NOMO-1 treated with dmso at 0.1 percent for 144 hours (cell line): Measurements from ENCODE around the gene SLC13A2.

Source experiments
- DNase-seq: peaks from one replicate; lab custom pipeline; 2025; ENCODE audit not compliant: unreplicated experiment; lab: John Stamatoyannopoulos, UW

Gene SLC13A2

DNA sequence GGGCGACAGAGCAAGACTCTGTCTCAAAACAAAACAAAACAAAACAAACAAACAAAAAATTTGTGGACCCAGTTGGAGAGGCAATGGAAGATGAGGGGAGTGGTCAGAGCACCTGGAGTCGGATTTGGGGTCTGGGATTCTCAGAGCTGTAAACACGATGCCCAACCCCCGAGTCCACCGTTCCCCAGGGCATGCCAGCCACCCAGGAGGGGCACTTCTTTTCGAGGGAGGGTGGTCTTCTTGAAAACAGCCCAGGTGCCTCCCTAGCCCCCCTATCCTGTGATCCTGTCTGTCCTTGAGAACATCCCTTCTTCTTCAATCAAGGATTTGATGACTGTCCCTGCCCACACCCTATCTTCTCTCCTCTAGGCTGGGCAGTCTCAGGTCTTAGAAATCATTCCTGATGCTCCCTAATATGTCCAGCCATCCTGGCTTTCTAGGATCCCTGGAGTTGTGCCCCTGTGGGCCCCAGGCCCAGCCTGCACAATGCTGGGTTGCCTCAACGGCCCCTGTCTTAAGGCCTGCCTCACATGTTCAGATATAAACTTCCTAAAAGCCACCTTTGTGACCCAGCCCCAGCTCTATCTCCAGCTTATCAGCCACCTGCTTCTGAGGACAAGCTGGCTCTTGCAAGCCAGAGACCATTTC is 3.1 kb upstream of the SLC13A2 start:
- DNase-seq, result no peak

DNA sequence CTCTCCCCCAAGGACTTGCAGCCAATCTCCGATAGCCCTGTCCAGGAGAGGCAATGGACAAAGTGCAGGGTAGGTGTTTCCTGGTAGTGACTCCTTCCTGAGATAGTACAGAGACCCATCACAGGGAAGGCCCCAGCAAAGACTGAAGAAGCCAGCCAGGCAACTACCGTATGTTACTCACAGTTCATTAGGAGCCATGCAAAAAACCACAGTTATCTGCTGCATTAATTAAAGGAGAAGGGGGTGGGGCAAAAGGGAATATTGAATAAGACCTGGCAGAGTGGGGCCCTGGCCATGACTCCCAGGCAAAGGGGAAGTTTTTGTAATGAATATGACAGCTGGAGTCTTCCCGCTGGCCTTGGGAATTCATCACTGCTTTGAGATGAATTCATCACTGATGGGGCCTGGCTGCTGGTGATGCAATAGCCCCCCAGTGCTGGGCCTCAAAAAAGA is 2.5 kb upstream of the SLC13A2 start:
- DNase-seq, result no peak

DNA sequence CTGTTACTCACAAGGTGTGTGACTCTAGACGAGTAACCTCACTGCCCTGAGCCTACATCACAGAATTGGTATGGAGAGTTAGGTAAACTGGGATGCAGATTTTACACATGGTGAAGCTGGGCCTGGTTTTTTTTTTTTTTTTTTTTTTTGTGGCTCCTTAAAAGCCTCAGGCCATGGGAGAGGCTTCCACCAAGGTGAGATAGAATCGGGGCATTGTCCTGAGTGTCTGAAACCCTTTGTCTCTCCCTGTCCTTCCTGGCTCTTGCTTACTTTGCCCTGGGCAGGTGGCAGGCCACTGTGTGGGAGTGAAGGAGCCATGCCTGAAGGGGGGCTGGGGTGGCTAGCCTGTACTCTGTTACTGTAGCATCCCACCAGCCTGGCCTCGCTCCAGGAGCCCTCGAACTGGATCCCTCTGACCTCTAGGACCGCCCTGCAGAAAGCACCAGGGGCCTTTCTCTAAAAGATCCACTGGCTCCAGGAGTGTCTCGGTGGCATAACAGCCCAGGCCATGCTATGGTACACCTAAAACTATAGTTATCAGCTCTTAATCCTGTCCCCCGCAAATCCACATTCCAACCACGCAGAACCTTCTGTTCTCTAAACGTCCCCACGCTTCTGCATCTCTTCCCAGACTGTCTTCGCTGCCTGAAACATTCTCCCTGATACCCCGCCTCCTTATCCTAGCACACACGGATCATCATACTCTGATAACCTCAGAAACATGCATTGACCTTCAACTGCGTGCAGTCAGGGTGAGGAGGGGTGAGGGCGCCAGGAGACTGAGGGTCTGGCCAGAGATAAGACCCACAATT is 1.7 kb upstream of the SLC13A2 start:
- DNase-seq, result no peak

DNA sequence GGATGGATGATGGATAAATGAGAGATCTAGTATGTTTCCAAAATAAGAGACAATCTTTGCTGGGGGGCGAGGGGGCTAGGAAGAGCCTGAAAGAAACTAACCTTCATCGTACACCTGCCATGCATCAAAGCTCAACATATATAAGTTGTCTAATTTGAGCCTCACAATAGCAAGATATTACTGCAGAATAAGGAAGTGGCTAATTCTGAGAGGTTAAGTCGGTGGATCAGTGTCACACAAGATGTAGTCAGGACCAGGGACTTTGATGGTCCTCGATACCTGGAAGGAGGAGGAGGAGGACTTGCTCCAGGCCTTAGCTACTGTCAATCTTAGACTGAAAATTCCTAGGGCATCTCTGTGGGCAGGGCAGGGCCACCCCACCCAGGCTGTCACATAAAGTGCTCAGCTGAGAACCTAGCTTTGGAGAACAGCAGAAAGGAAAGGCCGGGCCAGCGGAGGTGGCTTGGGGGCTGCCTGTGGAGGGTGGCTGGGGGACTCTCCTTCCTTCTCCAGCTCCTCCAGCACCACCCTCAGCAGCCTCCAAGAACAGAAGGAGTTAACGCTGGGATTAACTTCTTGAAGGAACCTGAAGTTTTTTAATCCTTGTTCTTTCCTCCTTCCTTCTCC is 460 bp upstream of the SLC13A2 start:
- DNase-seq, result no peak

DNA sequence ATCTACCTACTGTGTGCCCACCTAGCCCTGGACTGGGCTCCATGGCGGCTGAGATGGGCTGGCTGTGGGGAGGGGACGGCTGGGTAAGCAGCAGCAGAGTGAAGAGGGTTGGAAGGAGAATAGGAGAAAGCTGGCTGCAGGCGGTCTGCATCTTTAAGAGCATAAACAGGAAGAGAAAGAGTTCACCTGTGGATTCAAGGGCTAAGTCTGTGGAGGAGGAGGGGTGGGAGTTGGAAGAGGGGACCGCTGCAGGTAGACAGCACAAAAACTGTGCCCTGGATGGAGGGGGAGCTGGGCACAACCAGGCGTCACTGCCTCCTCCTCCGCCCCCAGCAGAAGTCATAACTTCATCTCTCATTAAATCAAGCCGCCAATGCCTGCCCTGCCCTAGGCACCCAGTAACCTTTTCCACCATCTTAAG is 677 bp downstream of the SLC13A2 start:
- no peak for DNase-seq

DNA sequence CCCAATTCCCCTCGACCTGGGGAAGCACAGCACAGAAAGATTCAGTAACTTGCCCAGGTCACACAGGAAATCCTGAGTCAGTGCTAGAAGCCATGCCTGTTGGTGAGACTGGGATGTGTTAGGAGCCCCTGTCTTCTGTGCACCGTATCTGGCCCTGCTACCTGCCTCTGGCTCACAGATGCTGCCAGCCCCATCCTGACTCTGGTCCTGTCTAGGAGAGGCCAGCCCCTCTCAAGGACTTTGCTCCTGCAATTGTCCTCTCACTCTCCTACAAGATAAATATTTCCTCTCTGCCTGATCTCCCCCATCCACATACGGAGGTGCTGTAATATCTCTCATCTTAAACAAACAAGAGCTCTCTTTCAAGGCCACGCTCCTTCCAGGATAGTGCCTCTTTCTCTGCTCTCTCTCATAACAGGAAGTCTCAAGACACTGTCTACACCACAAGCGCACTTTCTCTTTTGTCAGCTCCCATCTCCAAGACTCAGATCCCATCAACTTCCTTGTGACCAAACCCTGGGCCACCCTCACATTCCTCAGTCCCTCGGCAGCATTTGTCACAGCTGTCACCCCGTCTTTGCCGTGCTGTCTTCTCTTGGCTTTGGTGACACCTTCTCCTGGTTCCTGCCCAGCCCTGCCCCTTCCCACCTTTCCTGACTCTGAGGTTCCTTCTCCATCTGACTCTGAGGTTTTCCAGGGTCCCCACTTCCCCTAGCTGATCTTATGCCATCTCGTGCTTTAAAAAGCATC is 1.9 kb downstream of the SLC13A2 start:
- DNase-seq, result no peak

DNA sequence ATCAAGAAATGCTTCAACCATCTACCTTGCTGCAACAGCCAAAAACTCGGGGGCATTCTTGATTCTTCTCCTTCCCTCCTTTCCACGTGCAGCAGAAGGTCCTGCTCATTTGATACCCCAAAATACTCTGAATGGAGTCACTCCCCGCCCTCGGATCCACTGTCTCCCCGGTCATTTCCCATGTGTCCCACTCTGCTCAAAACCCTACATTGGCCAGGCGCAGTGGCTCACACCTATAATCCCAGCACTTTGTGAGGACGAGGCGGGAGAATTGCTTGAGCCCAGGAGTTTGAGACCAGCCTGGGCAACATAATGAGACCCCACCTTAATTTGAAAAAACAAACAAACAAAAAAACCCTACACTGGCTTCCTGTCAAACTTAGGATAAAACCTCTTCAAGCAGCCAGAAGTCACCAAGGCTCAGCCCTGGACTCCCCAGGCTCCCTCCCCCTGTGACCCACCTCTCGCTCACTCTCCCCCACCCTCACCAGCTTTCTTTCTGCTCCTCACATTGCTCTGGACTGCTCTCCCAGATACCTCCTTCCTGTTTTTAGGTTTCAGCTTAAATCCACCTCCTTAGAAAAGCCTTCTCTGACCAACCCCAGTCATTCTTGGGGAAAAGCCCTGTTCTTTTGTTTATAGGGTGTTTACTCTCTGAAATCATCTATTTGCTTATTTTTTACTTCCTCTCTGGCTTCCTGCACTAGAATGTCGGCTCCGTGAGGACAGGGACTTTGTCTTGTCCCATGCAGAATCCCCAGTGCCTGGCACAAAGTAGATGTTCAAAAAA is 2.8 kb downstream of the SLC13A2 start:
- no peak for DNase-seq

- no peak for DNase-seq
These were observed 4.5 kb downstream of the SLC13A2 start for GRCh38 chr17:28477928-28478327.

DNA sequence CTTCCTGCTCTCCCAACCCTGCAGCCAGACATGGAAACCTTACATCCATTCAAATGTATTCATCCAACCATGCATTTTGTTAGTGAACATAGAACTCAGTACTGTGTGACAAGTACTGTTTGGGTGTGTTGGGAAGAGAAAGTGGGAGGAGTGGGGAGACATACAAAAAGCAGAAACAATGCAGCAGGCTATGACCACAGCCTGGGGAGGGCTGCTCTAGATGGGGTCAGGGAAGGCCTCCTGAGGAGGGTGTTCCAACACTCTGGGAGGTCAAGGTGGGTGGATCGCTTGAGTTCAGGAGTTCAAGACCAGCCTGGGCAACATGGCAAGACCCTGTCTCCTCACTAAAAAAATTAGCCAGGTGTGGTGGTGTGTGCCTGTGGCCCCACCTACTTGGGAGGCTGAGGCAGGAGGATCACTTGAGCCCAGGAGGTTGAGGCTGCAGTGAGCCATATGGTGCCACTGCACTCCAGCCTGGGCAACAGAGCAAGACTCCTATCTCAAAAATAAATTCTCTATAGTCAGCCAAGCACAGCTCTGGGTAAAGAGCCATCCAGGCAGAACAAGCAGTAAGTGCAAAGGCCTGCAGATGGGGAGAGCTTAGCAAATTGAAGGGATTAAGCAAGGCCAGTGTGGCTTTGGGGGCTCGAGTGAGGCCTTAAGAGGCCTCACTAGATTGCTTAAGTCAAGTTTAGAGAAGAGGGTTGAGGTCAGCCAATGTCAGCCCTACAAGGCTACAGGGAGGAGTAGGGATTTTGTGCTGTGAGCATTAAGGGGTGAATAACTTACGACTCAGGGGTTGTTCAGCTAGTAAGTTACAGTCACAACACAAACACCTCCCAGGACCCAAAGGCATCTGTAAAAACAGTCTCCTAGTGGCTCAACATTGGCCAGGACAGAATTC is 5.5 kb downstream of the SLC13A2 start:
- DNase-seq, result peak; percentile 64

- no peak for DNase-seq
These were observed 6.8 kb downstream of the SLC13A2 start for GRCh38 chr17:28480278-28480677.

- DNase-seq, result no peak
These were observed 7.5 kb downstream of the SLC13A2 start for GRCh38 chr17:28480799-28481571.

- DNase-seq, result no peak
These were observed 9.2 kb downstream of the SLC13A2 start for GRCh38 chr17:28482551-28483199.

- DNase-seq, result peak; percentile 71
These were observed 10.9 kb downstream of the SLC13A2 start for GRCh38 chr17:28484296-28484695.

DNA sequence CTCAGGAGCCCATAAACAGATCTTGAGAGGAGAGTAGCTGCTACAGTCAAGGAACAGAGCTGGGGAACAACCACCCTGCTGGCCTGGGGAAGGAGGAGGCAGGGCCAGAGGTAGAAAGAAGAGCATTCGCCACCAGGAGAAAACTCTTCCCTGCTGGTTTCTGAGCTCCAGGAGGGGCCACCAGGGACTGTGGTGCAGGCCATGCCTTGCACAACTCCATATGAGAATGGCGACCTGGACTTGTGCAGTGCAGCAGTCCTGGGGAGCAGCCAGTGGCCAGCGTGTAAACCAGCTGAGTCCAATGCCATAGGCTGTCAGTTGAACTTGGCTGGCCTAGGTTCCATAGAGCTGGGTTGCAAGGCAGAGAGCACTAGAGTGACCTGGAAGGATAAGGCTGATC is 11.6 kb downstream of the SLC13A2 start:
- no peak for DNase-seq

- DNase-seq, result no peak
These were observed 14.6 kb downstream of the SLC13A2 start for GRCh38 chr17:28487881-28488532.

DNA sequence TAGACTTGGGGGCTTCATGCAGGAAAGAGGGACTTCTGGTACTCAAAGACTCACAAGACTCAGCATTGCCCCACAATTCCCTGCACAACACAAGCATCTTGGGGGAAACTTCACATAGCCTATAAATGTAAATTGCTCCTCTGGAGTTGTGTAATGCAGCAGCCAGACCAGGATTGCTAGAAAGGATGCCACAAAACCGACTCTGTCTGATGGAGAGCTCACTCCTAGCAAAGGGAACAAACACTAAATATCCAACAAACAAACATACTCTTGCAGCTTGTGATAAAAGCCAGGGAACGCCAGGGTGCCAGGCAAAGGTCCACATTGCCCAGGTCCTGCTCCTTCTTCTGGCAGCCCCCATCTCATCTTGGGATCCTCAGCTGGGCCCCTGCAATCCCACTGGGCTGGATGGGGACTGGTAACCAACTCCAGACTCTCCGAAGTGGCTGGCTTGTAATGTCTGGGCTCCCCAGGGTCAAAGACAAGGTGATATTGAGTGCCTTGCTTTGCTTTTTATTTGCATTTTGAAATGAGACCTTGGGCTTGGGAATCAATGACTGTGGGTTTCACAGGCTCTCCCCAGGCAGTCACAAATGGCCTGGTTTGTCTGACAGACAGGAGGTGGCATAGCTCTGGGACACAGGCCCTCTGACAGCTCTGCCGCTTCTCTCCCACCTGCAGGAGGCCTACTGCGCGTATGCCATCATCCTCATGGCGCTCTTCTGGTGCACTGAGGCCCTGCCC is 15.3 kb downstream of the SLC13A2 start:
- DNase-seq, result no peak

DNA sequence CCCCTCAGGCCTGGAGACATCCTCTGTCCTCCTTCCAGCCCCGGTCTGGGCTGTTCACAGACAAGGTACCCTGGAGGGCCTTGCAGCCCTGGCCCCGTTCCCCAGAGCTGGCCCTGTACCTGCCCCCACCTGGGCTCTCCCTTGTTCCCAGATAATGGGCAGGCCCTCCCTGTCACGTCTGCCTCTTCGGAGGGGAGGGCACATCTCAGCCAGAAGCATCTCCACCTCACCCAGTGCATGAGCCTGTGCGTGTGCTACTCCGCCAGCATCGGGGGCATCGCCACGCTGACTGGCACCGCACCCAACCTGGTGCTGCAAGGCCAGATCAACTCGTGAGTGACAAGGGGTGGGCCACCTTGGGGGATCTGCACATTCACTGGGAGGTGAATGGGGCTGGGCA is 17.8 kb downstream of the SLC13A2 start:
- no peak for DNase-seq
